IPS-18c (cell line): ENCODE measurements around the gene CRELD2.

Experiments
- H3K4me3 ChIP-seq: 2 replicates; pipeline ENCODE4 v1.7.0; 2013; ENCODE audit warnings: low read depth, mild to moderate bottlenecking, low read length, moderate library complexity; ENCODE audit not compliant: insufficient read depth
- H3K9me3 ChIP-seq: one replicate; pipeline ENCODE4 v1.6.1; 2013; ENCODE audit warnings: mild to moderate bottlenecking, low read length, moderate library complexity; ENCODE audit not compliant: control insufficient read depth, insufficient read depth

Gene CRELD2

DNA sequence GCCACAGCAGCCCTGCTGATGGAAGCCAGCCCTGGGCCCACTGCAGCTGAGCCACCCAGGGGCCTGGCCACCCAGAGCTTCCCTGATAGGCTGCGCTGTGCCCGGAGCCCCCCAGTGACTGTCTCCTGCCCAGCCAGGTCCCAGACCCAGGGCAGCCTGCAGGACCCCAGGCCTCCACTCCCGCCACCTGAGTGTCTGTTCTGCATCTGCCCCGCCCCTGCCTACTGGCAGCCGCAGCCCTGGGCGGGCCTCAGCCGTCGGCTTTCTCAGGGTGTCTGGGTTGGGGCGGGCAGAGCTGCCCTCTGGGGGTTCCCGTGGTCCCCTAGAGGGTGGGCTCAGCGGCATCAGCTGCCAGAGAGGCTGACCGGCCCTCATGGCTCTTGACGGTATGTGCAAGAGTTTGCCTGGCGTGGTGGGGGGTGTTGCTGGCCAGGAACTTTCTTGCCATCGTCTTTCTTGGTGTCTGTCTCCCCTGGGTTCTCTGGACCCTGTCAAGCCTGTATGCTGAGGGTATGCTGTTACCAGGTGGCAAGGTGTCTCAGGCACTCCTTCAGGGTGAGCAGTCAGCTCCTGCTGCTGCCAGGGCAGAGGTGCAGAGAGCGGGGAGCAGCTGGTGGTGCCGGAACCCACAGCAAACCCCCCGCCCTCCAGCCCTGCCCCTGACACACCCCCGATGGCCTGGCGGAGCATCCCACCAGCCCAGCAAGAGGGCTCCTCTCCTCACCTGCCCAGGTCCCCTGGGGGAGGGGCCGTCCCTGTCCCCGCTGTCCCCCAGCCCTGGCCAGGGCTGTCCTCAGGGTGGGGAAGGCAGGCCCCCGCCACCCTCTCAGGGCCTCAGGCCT, 29.9 kb downstream of the CRELD2 start:
- Histone ChIP-seq H3K9me3 (peaks cover 2% of the 10 kb centered on the region), H3K4me3 (no peak overlapping the region)

DNA sequence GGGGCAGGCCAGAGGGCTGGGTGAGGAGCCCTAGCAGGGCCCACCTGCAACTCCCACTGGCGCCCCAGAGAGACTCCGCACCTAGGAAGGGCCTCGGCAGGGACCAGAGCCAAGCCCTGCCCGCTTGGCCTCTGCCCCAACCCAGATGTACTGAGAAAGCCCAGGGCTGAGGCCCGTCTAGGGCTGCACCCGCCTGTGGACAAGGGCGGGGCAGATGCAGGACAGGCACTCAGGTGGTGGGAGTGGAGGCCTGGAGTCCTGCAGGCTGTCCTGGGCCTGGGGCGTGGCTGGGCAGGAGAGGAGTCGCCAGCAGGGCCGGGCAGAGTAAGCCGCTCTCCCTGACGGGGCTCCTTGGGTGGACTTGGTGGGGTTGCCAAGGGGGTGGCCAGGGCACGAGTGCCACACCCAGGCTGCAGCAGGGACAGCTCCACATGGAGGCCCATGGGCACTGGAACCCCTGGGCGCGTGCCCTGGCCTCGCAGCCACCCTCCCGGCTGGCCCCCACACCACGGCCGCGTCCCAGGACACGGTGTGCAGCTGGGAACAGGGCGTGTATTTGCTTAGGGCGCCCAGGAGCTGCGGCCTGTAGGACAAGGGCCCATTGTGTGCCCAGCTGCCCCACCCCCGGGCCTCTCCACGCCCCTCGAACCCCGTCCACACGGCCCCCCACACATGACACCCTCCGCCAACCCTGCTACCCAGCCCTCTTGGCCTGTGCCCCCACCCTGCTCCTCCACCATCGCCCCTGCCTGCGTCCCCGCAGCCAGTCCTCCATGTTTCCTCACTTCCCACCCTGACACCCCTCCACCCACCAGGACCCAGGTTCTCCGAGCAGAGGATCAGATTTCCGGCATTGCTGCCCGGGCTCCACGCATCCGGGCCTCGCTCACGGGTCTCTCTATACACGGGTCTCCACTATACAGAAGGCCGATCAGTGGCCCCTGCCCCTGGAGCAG, 30.8 kb downstream of the CRELD2 start:
- no peak overlapping the region for H3K4me3 ChIP-seq

DNA sequence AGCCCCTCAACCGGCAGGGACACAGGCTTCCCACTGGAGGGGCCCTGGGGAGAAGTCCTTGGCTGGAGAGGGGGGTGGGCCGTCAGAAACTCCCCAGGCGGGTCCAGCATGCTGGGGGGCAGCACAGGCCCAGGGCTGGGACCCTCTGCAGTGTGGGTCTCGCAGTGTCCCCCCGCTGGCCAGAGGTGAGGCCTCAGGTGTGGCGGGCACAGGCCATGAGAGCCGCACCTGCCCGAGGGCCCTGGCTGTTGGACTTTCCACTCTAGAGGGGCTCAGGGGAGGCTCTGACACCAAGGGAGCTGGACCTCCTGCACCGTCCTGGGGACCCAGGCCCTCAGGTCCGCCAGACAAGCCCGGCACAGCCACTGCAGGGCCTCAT, 31.5 kb downstream of the CRELD2 start:
- no peak overlapping the region for H3K4me3 ChIP-seq
- peaks cover 2% of the 10 kb centered on the region for H3K9me3 ChIP-seq

More for the DNA sequence above, 30.8 kb downstream of the CRELD2 start:
- H3K9me3 ChIP-seq: peaks cover 2% of the 10 kb centered on the region

DNA sequence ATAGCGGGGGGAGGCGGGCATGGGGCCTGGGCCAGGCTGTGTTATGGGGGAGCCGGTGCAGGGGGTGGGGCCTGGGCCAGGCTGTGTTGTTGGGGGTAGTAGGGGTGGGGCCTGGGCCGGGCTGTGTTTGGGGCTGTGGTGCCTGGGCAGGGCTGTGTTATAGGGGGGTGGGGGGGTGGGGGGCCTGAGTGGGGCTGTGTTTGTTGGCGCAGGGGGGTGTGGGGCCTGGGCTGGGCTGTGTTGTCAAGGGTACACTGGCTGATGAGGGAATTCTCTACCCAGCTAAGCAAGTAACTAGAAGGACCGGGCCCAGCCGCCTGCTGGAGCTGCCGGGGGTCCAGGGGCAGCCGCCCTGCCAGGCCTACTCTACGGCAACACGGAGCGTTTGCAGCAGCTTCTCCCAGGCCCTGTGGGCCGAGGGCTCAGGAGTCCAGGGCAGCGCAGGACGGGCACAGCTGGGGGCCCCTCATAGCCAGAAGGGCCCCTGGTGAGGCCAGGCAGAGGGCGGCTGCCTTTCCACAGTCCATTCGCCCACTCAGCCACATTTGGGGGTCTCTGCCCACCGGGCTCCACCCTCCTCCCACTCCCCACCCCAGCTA, 32.1 kb downstream of the CRELD2 start:
- peaks cover 2% of the 10 kb centered on the region for H3K9me3 ChIP-seq
- H3K4me3 ChIP-seq: no peak overlapping the region

DNA sequence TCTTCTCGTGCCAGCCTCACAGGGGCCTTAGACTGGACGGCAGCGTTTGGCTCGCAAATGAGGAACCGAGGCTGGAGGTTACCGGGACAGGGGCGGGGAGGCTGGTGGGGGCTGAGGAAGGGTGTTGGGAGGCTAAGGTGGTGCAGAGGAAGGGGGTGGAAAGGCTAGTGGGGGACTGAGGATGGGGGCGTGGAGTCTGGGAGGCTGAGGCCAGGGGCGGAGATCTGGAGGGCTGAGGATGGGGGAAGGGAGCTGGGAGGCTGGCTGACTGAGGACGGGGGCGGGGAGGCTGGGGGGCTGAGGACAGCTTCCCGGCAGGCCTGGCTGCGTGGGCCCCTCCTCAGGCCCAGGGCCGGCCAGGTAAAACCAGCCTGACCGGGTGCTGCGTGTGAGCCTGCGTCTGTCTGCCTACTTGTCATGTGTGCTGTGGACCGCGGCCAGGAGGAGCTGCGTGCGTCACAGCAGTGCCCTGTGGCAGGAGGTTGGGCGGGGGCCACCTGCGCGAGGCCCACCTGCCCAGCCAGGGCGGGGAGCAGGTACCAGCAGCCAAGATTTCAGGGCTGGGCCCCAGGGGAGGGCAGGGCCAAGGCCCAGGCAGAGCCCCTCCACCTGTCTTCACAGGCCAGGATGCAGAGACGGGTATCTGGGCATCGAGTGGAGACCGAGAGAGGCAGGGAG, 32.7 kb downstream of the CRELD2 start:
- H3K4me3 ChIP-seq: no peak overlapping the region
- peaks cover 2% of the 10 kb centered on the region for H3K9me3 ChIP-seq

DNA sequence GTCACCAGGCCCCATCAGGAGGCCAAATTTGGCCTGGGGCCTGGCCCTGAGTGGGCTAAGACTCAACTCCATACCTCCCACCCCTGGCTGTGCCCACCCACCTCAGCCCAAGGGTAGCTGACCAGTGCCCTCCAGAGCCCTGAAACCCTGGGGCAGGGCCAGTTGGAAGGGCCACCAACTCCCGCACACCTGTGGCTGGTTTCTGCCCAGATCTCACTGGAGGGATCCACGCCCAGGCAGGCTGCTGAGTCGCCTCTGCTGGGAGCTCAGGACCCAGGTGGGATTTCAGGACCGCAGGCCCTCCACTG, 33.2 kb downstream of the CRELD2 start:
- no peak overlapping the region for H3K4me3 ChIP-seq

DNA sequence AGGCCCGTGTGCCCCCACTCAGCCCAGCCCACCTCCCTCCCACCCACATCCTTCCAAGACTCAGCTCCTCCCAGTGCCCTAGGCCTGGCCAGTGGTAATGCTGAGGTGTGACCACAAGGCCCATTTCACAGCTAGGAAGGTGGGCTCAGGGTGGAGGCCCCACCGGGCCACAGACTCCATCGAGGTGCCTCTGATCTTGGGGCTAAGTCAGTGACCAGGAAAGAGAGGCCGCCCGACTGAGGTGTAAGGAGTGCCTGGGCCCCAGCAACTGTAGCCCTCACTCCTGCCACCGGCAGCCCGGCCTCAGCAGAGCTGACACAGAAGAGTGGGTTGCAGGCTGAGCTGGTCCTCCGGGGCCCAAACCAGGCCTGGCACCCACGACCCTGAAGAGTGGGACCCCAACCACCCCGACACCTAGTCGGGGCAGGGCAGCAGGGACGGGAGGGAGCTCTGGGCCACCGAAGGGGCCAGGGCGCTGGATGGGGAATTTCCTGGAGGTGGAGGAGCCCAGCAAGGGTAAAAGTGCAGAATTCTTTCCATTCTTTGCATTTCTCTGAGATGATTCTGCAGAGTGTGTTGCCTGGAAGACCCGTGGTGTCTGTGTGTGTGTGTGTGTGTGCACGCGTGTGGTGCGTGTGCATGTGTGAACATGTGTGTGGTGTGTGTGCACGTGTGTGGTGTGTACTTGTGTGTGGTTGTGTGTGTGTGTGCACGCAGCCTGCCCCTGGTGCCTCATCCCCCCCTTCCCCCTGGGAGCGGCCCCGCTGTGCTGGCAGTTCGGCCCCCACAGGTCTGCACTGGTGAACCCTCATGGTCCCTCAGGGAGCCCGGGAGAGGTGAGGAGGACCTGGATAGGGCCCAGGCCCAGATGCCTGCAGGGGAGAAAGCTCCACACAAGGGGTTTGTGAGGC, 33.8 kb downstream of the CRELD2 start:
- H3K4me3 ChIP-seq: no peak overlapping the region
- H3K9me3 ChIP-seq: peaks cover 2% of the 10 kb centered on the region

More for the DNA sequence above, 33.2 kb downstream of the CRELD2 start:
- H3K9me3 ChIP-seq: peaks cover 2% of the 10 kb centered on the region

DNA sequence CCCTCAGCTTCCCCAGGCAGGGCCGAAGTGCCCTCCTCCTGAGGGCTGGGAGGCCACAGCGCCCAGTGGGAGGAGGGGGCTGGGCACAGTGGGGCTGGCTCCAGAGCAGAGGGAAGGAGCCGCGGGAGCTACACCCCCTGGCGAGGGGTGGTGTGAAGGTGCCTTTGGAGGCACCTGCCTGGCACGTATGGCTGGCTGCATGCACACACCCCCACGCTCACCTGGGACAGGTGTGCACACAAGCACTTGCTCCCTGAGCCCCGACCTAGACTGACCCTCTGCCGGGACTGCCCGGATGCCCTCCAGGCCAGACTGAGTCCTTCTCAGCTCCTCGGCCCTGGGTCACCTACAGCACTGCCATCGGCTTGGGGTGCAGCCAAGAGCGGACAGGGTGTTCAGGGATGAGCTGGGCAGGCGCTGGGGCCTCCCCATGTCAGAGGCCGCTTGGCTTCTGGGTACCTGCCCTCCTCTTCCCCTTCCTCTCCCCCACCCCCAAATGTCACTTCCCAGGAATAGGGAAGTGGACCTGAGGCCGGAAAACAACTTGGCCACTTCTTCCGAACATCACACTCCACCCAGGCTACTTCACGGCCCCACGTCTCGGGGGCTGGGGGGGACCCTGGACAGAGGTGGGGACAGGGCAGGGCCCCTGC, 34.7 kb downstream of the CRELD2 start:
- H3K4me3 ChIP-seq: no peak overlapping the region
- peaks cover 2% of the 10 kb centered on the region for H3K9me3 ChIP-seq

DNA sequence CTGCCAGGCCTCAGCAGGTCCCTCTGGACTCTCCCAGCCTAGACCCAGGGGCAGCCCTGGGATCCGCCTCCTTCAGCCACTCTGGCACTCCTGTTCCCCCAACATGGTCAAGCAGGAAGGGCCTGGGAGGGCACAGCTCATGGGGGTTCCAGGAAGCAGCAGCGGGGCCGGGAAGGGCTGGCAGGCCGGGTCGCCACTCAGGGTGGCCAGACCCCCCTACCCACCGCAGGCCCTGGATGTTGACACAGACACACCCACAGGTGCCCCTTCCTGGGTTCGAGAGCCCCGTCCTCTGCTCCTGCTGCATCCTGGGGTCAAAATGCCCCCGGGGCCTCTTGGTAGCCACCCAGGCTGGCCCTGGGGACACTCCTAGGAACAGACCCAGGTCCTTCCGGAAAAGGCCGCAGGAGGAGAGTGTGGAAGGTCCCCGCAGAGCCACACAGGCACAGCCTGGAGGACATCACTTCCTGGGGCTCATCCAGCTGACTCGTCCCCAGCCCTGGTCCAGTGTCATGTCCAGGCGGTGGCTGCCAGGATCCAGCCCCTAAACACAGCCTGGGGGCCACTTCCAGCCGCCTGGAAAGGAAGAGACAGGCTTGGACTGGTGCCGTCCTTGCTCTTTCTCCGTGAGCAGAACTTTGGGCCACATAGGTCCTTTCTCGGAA, 35.4 kb downstream of the CRELD2 start:
- H3K4me3 ChIP-seq: no peak overlapping the region
- peaks cover 2% of the 10 kb centered on the region for H3K9me3 ChIP-seq

DNA sequence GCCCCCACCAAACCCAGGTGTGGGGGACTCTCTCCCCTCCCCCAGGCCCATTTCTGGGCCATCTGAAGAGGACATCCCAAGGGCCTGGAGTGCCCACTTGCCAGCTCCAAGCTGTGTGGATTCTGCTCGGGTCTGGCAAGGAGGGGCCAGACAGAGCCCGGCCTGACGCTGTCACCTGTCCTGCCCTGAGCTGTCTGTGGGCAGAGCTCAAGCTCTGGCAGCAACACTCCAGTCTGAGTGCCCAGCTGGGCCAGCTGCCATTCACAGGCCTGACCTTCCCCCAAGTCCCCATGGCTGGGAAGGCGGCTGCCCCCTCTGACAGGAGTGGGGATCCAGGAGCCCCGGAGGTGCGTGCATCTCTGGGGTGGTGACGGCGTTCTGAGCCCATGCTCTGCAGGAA, 35.9 kb downstream of the CRELD2 start:
- H3K4me3 ChIP-seq: no peak overlapping the region

DNA sequence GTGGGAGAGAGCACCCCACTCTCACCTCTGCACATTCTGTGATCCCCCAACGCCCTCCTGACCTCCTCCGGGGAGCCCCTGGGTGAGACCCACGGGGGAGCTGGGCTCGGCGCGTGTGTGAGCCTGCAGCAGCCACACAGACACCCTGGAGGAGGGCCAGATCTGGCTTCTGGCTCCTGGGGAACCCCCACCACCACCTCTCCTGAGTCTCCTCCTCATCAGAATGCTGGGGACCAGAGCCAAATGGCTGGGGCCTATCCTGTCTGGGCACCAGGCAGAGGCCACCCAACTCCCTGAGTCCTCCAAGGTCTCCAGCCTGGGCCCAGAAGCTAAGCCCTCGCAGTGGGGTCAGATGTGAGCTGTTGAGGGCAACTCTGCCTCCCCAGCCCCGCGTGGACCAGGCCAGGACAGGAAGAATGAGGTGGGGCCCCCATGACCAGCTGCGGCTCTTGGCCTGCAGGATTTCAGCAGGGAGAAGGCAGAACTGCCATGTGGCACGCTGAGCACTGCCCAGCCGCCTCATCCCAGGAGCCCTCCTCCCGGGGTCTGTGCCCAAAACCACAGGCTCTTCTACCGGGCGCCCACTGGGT, 36.7 kb downstream of the CRELD2 start:
- Histone ChIP-seq H3K4me3 (no peak overlapping the region), H3K9me3 (peaks cover 2% of the 10 kb centered on the region)

More for the DNA sequence above, 35.9 kb downstream of the CRELD2 start:
- peaks cover 2% of the 10 kb centered on the region for H3K9me3 ChIP-seq

DNA sequence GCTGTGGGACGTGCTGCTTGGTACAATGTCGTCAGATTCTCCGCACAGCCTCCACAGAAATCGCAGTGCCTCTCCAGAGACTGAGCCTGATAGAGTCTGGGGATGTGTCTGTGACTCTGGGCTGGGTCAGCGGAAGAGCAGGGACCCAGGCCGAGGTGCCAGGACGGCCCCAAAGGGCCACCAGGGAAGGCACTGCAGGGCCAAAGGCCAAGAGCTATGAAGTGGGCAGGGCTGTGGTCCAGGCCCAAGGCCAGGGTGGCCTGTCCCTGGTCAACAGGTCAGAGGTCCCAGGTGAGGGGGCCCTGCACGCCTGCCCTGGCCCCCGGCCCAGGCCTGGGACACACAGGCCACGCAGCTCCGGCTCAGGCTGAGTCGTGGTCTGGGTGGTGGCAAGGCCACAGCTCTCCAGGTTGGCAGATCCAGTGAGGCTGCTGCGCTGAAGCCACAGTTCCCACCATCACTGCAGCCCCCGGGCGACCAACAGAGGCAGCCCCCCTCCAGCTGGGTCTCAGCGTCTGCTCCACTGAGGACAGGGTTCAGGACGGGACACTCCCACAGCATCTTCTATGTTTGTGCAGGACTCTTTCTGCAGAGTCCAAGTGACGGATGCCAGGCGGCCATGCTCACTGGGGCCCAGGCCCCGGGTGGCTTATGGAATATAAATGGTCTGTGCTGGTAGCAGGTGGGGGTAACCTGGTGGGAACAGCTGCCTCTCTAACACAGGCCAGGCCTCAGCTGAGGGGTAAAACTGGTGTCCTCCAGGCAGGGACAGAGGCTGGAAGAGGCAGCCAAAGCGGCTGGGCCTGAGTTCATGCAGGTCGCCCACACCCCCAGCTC, 37.4 kb downstream of the CRELD2 start:
- Histone ChIP-seq H3K4me3 (no peak overlapping the region), H3K9me3 (peaks cover 2% of the 10 kb centered on the region)

DNA sequence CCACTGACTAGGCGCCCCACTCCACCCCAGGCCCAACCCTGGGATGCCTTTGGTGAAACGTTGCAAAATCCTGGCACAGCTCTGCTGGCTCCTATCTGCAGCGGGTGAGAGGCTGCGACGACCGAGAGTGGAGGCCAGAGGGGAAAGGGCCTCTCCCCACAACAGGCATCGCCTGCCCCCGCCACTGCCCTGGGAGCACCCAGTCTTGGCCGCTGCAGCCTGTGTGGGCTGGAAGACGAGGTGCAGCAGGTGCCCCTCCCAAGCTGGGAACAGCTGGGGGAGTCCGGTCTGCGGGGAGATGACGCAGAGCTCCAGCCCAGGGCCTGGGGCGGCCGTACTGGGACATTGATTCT, 38.0 kb downstream of the CRELD2 start:
- Histone ChIP-seq H3K9me3 (peaks cover 2% of the 10 kb centered on the region), H3K4me3 (no peak overlapping the region)

DNA sequence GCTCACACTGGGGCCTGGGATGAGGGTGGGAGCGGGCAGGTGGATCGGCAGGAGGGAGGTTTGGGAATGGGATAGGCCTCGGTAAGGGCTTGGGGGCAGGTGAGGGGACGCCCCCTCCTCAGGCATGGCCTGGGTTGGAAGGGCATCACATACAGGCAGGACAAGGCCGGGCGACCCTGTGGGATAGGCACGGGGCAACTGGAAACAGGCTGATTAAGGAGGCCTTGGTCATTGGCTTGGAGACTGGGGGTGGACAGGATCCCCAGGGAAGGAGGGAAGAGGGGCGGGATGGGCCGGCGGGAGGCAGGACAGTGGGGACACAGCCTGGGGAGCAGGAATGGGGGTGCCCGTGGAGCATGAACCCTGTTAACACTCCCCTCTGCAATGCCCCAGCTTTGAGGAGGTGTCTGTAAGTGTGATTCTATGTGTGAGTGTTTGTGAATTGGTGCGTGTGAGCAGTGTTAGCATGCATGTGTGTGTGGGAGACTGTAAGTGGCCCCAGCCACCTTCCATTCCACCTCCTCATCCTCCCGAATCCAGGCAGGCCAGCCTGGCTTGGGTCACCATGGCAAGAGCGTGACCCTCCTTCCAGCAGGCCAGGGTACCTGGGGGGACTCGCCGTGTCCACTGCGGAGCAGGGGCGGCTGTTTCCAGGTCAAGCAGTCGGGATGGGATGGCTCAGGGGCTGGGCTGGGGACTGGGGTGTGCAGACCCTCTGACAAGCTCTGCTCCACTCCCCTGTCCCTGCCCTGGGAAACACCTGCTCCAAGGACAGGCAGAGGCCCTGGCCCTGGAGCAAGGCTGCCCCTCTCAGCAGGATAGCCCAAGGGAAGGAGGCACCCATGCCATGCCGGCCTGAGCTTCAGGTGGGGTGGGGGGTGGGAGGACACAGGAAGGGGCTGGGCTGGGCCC, 38.7 kb downstream of the CRELD2 start:
- Histone ChIP-seq H3K9me3 (peaks cover 2% of the 10 kb centered on the region), H3K4me3 (no peak overlapping the region)
